ENCODE results near the gene NUDT4.
A peak's percentile ranks its signal among the peaks of the same experiment; 100 is the strongest.
"Not testable (repeated sequence)": the region's sequence is repeated elsewhere in the genome, so short reads cannot be mapped to it uniquely, and the experiment has no call there.

Gene NUDT4

GRCh38 chr12:93432031-93432430, 54.3 kb downstream of the NUDT4 start:
- not testable (repeated sequence) for DNase-seq

GRCh38 chr12:93434256-93434865, 56.6 kb downstream of the NUDT4 start:
- DNase-seq, result no peak

GRCh38 chr12:93438266-93439050, 60.7 kb downstream of the NUDT4 start:
- no peak for DNase-seq

GRCh38 chr12:93440043-93440835, 62.5 kb downstream of the NUDT4 start:
- DNase-seq, result no peak

- DNase-seq, result peak; percentile 35
Measured at GRCh38 chr12:93441081-93441616, 63.4 kb downstream of the NUDT4 start.

- DNase-seq, result peak; percentile 96
Measured at GRCh38 chr12:93441617-93442410, 64.1 kb downstream of the NUDT4 start, which contains the start of gene UBE2N. Gene UBE2N (minus strand): TSS chr12:93441947. CDS start chr12:93441884, 63 bp downstream.

GRCh38 chr12:93442411-93443340, 65.0 kb downstream of the NUDT4 start:
- DNase-seq, result peak; percentile 59

- no peak for DNase-seq
Measured at GRCh38 chr12:93443576-93443975, 65.9 kb downstream of the NUDT4 start.

GRCh38 chr12:93447555-93448290, 70.0 kb downstream of the NUDT4 start:
- DNase-seq, result no peak

- no peak for DNase-seq
Measured at GRCh38 chr12:93448796-93449195, 71.1 kb downstream of the NUDT4 start.

GRCh38 chr12:93449277-93449676, 71.6 kb downstream of the NUDT4 start:
- DNase-seq, result no peak

- no peak for DNase-seq
Measured at GRCh38 chr12:93451423-93452158, 73.9 kb downstream of the NUDT4 start.

- DNase-seq, result no peak
Measured at GRCh38 chr12:93453633-93454032, 75.9 kb downstream of the NUDT4 start.

- DNase-seq, result no peak
Measured at GRCh38 chr12:93456077-93456476, 78.4 kb downstream of the NUDT4 start.

Measured in NCI-H146 (cell line).